ENCODE results near the gene SPATA3.

SPATA3 gene

DNA sequence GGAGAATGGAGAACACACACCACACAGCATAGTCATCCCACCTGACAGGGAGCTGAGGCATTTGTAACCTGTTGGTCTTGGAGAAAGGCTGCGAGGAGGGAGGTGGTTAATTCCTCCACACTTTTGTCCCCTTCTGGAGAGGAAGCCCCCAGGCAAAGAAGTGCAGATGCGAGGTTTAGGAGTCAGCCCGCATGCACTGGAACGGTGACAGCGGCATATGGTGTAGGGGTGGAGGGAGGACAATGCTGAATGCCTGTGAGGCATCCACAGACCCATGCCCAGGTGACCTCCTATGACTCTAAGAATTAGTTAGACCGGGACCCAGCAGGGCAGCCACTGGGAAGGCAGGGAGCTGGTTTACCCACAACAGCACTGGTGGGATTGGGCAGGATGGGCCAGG, 12.2 kb downstream of the SPATA3 start:
- Histone ChIP-seq H3K4me2 (ENCODE audit: low read length) (no peak overlapping the region), H3K79me2 (ENCODE audit: control insufficient read depth, low read length) (no peaks in the 10 kb centered on the region), H3K27ac (ENCODE audit: low read depth, low read length) (no peak overlapping the region), H3K9me2 (replicated peaks; ENCODE audit: control insufficient read depth, low read length) (no peaks in the 10 kb centered on the region), H3K36me3 (ENCODE audit: control insufficient read depth, low read length) (no peaks in the 10 kb centered on the region), H3K9me3 (ENCODE audit: control insufficient read depth, insufficient read depth, low read length) (peaks cover 9% of the 10 kb centered on the region), H3K4me3 (ENCODE audit: low read length) (no peak overlapping the region), H4K20me1 (ENCODE audit: control insufficient read depth, insufficient read depth, low read depth, low read length) (no peaks in the 10 kb centered on the region), H3K27me3 (ENCODE audit: control insufficient read depth, low read length) (peaks cover 3% of the 10 kb centered on the region), H3K4me1 (ENCODE audit: control insufficient read depth, low read length) (no peaks in the 10 kb centered on the region), H3F3A (ENCODE audit: control insufficient read depth, insufficient read depth) (no peaks in the 10 kb centered on the region)
- TF ChIP-seq, protein P1, sequence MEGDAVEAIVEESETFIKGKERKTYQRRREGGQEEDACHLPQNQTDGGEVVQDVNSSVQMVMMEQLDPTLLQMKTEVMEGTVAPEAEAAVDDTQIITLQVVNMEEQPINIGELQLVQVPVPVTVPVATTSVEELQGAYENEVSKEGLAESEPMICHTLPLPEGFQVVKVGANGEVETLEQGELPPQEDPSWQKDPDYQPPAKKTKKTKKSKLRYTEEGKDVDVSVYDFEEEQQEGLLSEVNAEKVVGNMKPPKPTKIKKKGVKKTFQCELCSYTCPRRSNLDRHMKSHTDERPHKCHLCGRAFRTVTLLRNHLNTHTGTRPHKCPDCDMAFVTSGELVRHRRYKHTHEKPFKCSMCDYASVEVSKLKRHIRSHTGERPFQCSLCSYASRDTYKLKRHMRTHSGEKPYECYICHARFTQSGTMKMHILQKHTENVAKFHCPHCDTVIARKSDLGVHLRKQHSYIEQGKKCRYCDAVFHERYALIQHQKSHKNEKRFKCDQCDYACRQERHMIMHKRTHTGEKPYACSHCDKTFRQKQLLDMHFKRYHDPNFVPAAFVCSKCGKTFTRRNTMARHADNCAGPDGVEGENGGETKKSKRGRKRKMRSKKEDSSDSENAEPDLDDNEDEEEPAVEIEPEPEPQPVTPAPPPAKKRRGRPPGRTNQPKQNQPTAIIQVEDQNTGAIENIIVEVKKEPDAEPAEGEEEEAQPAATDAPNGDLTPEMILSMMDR (IDR thresholded peaks at IDR 0.05; ENCODE audit: low read depth, low read length, poor library complexity, severe bottlenecking) = no peak
- TF ChIP-seq EZH2phosphoT487 (IDR thresholded peaks at IDR 0.05; ENCODE audit: borderline replicate concordance, low read length) = no peak

DNA sequence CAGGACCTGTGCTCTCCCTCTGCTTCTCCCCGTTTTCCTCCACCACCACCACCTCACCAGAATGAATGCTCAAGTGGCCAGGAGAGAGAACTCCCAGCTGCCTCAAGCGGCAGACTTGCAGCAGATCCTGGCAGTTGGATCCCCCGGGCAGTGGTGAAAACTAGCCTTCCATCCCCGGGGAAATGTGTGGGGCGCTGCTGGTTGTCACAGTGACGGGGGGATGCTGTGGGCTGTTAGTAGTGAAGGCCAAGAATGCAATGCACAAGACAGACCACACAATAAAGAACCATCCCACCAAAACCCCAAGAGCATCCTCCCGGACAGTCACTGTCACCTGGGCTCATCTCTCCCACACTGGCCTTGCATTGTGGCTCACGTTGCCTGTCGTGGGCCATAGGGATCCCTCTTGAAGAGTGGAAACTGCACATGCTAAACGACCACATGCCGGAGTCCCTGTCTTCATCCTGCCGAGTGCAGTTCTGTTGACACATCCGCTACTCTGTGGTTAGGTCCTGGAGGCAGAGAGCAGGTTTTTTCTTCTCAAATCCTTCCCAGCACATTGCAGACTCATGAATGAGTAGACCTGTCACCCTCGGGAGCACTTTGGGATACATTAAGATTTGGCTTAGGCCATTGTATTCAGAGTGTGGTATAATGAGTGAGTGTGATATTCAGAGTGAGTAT, 13.5 kb downstream of the SPATA3 start:
- no peaks in the 10 kb centered on the region for H3F3A ChIP-seq (ENCODE audit: control insufficient read depth, insufficient read depth)
- H3K79me2 ChIP-seq (ENCODE audit: control insufficient read depth, low read length) = no peaks in the 10 kb centered on the region
- H3K36me3 ChIP-seq (ENCODE audit: control insufficient read depth, low read length) = no peaks in the 10 kb centered on the region
- no peak for TF ChIP-seq EZH2phosphoT487 (IDR thresholded peaks at IDR 0.05; ENCODE audit: borderline replicate concordance, low read length)
- TF ChIP-seq, protein P1 (IDR thresholded peaks at IDR 0.05; ENCODE audit: low read depth, low read length, poor library complexity, severe bottlenecking) = no peak
- no peak overlapping the region for H3K4me3 ChIP-seq (ENCODE audit: low read length)
- peaks cover 8% of the 10 kb centered on the region for H3K27me3 ChIP-seq (ENCODE audit: control insufficient read depth, low read length)
- peaks cover 9% of the 10 kb centered on the region for H3K9me3 ChIP-seq (ENCODE audit: control insufficient read depth, insufficient read depth, low read length)
- H4K20me1 ChIP-seq (ENCODE audit: control insufficient read depth, insufficient read depth, low read depth, low read length) = no peaks in the 10 kb centered on the region
- H3K9me2 ChIP-seq (replicated peaks; ENCODE audit: control insufficient read depth, low read length) = no peaks in the 10 kb centered on the region
- H3K4me2 ChIP-seq (ENCODE audit: low read length) = no peak overlapping the region
- H3K4me1 ChIP-seq (ENCODE audit: control insufficient read depth, low read length) = no peaks in the 10 kb centered on the region
- no peak overlapping the region for H3K27ac ChIP-seq (ENCODE audit: low read depth, low read length)

DNA sequence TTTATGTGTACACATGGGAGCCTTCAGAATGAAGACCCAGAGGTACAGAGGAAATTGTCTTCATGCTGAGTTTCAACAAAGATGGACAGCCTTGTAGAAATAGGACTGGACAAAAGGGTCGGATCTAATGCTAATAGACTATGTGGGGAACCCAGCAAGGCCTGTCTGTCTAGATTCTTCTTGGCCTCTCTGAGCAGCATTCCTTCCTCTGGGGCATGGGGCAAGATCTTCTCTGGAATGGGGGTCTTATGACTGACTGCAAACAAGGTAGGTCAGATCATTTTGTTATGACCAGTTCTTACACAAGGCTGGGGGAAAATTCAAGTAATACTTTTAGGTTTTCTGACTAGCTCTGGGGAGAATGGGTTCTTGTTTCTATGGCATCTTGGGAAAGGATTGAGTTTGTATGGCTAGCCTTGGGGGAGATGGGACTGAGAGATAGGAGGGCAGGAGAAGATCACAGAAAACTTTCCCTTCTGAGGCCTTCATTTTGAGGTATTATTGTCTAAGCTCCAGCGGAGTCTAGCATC, 14.3 kb downstream of the SPATA3 start:
- Histone ChIP-seq H3K4me1 (ENCODE audit: control insufficient read depth, low read length) (no peaks in the 10 kb centered on the region), H3K79me2 (ENCODE audit: control insufficient read depth, low read length) (no peaks in the 10 kb centered on the region), H3K4me2 (ENCODE audit: low read length) (no peak overlapping the region), H3K27me3 (ENCODE audit: control insufficient read depth, low read length) (peaks cover 13% of the 10 kb centered on the region), H4K20me1 (ENCODE audit: control insufficient read depth, insufficient read depth, low read depth, low read length) (no peaks in the 10 kb centered on the region), H3K27ac (ENCODE audit: low read depth, low read length) (no peak overlapping the region), H3K4me3 (ENCODE audit: low read length) (no peak overlapping the region), H3F3A (ENCODE audit: control insufficient read depth, insufficient read depth) (no peaks in the 10 kb centered on the region), H3K36me3 (ENCODE audit: control insufficient read depth, low read length) (no peaks in the 10 kb centered on the region), H3K9me3 (ENCODE audit: control insufficient read depth, insufficient read depth, low read length) (peaks cover 2% of the 10 kb centered on the region), H3K9me2 (replicated peaks; ENCODE audit: control insufficient read depth, low read length) (no peaks in the 10 kb centered on the region)
- TF ChIP-seq EZH2phosphoT487 (IDR thresholded peaks at IDR 0.05; ENCODE audit: borderline replicate concordance, low read length) = no peak
- TF ChIP-seq, protein P1 (IDR thresholded peaks at IDR 0.05; ENCODE audit: low read depth, low read length, poor library complexity, severe bottlenecking) = no peak

Measured in DOHH2 (cell line).